ENCODE results near the gene PRKCA. TPM values are rescaled to one million over a fixed set of nuclear protein-coding genes. Genes with fewer than 3 reads are reported as not detected.

The PRKCA gene
- total RNA-seq, 1 donor from 2014 or later: 16.4 TPM

GRCh38 chr17:66552371-66552770, 250.0 kb downstream of the PRKCA start:
- no peak for TF ChIP-seq CTCF (IDR thresholded peaks at IDR 0.05; ENCODE audit: unreplicated experiment)
- Mint-ChIP-seq H3K27ac (no peak overlapping the region), H3K4me3 (ENCODE audit: low read depth) (no peak overlapping the region), H3K36me3 (ENCODE audit: insufficient read depth) (no peaks in the 10 kb centered on the region), H3K27me3 (no peaks in the 10 kb centered on the region), H3K9me3 (ENCODE audit: low read depth) (peaks cover 2% of the 10 kb centered on the region), H3K4me1 (ENCODE audit: low read depth) (peaks cover 14% of the 10 kb centered on the region)
- DNase-seq (ENCODE audit: low spot score, unreplicated experiment): no peak

GRCh38 chr17:66555605-66556004, 253.2 kb downstream of the PRKCA start:
- Mint-ChIP-seq H3K27me3 (no peaks in the 10 kb centered on the region), H3K9me3 (ENCODE audit: low read depth) (peaks cover 2% of the 10 kb centered on the region), H3K4me1 (ENCODE audit: low read depth) (no peaks in the 10 kb centered on the region), H3K4me3 (ENCODE audit: low read depth) (no peak overlapping the region), H3K27ac (no peak overlapping the region), H3K36me3 (ENCODE audit: insufficient read depth) (no peaks in the 10 kb centered on the region)
- no peak for TF ChIP-seq CTCF (IDR thresholded peaks at IDR 0.05; ENCODE audit: unreplicated experiment)
- DNase-seq (ENCODE audit: low spot score, unreplicated experiment): no peak

DNA sequence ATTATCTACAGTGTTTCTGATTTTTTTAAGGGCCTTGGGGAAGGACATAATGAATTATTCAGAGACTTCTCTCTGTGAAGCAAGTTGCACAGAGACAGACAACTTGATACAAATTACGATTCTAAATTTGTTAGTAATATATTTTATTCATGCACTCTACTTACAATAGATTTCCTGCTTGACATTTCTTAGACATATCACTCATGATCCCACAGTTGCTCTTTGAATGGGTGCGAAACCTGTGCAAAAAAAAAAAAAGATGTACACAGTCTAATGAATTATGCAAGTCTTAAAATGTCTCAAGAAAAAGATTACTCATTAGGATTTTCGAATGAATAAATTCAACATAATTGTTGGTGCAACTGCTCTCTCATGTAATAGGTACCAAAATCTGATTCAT, 254.8 kb downstream of the PRKCA start:
- H3K36me3 Mint-ChIP-seq (ENCODE audit: insufficient read depth): no peaks in the 10 kb centered on the region
- H3K4me3 Mint-ChIP-seq (ENCODE audit: low read depth): no peak overlapping the region
- H3K27ac Mint-ChIP-seq: no peak overlapping the region
- H3K4me1 Mint-ChIP-seq (ENCODE audit: low read depth): no peaks in the 10 kb centered on the region
- no peak for TF ChIP-seq CTCF (IDR thresholded peaks at IDR 0.05; ENCODE audit: unreplicated experiment)
- no peak for DNase-seq (ENCODE audit: low spot score, unreplicated experiment)
- no peaks in the 10 kb centered on the region for H3K27me3 Mint-ChIP-seq
- H3K9me3 Mint-ChIP-seq (ENCODE audit: low read depth): peaks cover 5% of the 10 kb centered on the region

GRCh38 chr17:66557886-66558285, 255.5 kb downstream of the PRKCA start:
- Mint-ChIP-seq H3K36me3 (ENCODE audit: insufficient read depth) (no peaks in the 10 kb centered on the region), H3K27ac (no peak overlapping the region), H3K4me3 (ENCODE audit: low read depth) (no peak overlapping the region), H3K27me3 (no peaks in the 10 kb centered on the region), H3K9me3 (ENCODE audit: low read depth) (peaks cover 3% of the 10 kb centered on the region), H3K4me1 (ENCODE audit: low read depth) (no peaks in the 10 kb centered on the region)
- no peak for DNase-seq (ENCODE audit: low spot score, unreplicated experiment)
- no peak for TF ChIP-seq CTCF (IDR thresholded peaks at IDR 0.05; ENCODE audit: unreplicated experiment)

GRCh38 chr17:66560691-66561090, 258.3 kb downstream of the PRKCA start:
- Mint-ChIP-seq H3K4me1 (ENCODE audit: low read depth) (no peaks in the 10 kb centered on the region), H3K4me3 (ENCODE audit: low read depth) (no peak overlapping the region), H3K27ac (no peak overlapping the region), H3K27me3 (no peaks in the 10 kb centered on the region), H3K36me3 (ENCODE audit: insufficient read depth) (no peaks in the 10 kb centered on the region), H3K9me3 (ENCODE audit: low read depth) (peaks cover 3% of the 10 kb centered on the region)
- DNase-seq (ENCODE audit: low spot score, unreplicated experiment): no peak
- no peak for TF ChIP-seq CTCF (IDR thresholded peaks at IDR 0.05; ENCODE audit: unreplicated experiment)

All from progenitor cell of endocrine pancreas (in vitro differentiated cells).